GM10266 (cell line): ENCODE results near the gene DNAJC7.
A peak's percentile ranks its signal among the peaks of the same experiment; 100 is the strongest.

Source experiments
- DNase-seq: peaks from one replicate; pipeline ENCODE4 v3.0.0; 2012; ENCODE audit errors: extremely low spot score
- CTCF ChIP-seq: IDR thresholded peaks from 2 replicates; pipeline ENCODE4 v1.5.1; 2012; ENCODE audit warnings: mild to moderate bottlenecking, low read depth; ENCODE audit not compliant: control insufficient read depth, insufficient read depth; ENCODE audit errors: missing control alignments

The DNAJC7 gene

GRCh38 chr17:42050393-42051012 lies 33.3 kb upstream of the DNAJC7 start, which contains the start of gene C17orf113:
C17orf113 (minus strand) TSS chr17:42050601; CDS start chr17:42043376, 7,225 bp downstream.
- TF ChIP-seq CTCF, result peak; percentile 73
- DNase-seq, result peak; percentile 89

- DNase-seq, result no peak
- no peak for TF ChIP-seq CTCF
Observed at GRCh38 chr17:42049834-42050392, 32.7 kb upstream of the DNAJC7 start.

- TF ChIP-seq CTCF, result no peak
- DNase-seq, result no peak
Observed at GRCh38 chr17:42047343-42047742, 30.1 kb upstream of the DNAJC7 start.

GRCh38 chr17:42045719-42046118 lies 28.5 kb upstream of the DNAJC7 start:
- no peak for DNase-seq
- TF ChIP-seq CTCF, result no peak

GRCh38 chr17:42042598-42043319 lies 25.5 kb upstream of the DNAJC7 start:
- TF ChIP-seq CTCF, result no peak
- no peak for DNase-seq

- no peak for DNase-seq
- no peak for TF ChIP-seq CTCF
Observed at GRCh38 chr17:42041619-42042018, 24.4 kb upstream of the DNAJC7 start.

GRCh38 chr17:42040818-42041217 lies 23.6 kb upstream of the DNAJC7 start:
- TF ChIP-seq CTCF, result no peak

More at GRCh38 chr17:42040818-42041217, 23.6 kb upstream of the DNAJC7 start:
- no peak for DNase-seq
